Stimulated activated CD8-positive, alpha-beta memory T cell treated with anti-CD3 and anti-CD28 coated beads, Interleukin-2, amount 100 ng/mL, for 1 hour (primary cell): ENCODE data around the gene CEP55.

Experiments used
- DNase-seq, 2 donors: peaks; one replicate each; pipeline ENCODE4 v3.0.0-alpha.2; 2020; ENCODE audit warnings: low read depth in 2 of 2

CEP55 gene

DNA sequence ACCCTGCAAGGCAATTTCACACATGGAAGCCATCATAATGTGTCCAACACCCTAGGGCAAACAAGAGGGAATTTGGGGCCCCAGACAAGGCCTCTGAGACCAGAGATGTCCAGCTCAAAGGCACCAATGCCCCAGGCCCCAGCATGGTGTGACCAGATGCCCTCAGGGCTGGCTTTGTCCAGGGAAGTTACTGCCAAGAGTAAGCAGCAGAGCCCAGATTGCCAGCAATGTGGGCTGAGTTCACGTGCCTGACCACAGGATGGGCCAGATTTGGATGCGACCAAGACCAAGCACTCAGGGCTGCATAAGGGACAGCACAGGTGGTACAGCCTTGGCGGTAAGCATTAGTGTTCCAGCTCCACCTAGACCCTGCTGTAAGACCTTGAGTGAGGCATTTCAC is 27.0 kb upstream of the CEP55 start:
- no peak for DNase-seq

DNA sequence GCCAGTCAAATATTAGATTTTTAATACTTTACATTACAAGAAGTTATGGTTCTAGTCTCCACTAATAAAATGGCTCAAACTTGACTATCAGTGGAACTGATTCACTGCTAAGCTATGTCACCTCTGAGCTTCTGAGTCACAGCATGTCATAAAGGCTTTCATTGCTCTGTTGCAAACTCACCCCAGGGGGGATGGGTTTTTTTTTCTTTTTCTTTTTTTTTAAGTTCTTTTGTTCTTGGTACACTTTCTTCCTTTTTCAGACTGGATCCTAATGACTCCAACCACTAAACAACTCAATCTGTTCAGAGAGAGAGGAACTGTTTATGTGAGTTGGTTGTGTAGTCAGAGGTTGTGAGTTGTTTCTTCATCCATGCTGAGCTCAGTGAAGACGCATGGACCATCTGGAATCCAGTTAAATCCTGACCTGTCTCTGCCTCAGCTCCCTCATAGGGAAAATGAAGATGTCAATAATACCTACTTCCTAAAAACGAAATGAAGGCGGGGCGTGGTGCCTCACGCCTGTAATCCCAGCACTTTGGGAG is 25.2 kb upstream of the CEP55 start:
- DNase-seq: no peak

DNA sequence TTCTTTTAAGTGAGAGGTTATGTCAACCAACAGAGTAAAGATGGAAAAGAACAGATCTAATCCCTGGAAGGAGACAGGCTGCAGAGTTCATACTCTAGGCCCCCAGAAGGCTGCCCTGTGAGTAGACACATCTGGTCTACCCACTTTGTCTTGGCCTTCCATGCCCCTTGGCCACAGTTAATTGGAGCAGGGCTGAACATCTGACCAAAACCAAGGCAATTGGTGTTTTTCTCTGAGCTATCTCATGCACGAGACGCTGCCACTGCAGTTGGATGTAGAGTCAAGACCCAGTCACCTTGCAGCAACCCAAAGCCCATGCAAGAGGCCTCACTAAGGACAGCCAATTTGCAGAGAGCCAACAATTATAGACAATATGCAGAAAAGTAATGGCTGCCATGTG is 23.3 kb upstream of the CEP55 start:
- no peak for DNase-seq

DNA sequence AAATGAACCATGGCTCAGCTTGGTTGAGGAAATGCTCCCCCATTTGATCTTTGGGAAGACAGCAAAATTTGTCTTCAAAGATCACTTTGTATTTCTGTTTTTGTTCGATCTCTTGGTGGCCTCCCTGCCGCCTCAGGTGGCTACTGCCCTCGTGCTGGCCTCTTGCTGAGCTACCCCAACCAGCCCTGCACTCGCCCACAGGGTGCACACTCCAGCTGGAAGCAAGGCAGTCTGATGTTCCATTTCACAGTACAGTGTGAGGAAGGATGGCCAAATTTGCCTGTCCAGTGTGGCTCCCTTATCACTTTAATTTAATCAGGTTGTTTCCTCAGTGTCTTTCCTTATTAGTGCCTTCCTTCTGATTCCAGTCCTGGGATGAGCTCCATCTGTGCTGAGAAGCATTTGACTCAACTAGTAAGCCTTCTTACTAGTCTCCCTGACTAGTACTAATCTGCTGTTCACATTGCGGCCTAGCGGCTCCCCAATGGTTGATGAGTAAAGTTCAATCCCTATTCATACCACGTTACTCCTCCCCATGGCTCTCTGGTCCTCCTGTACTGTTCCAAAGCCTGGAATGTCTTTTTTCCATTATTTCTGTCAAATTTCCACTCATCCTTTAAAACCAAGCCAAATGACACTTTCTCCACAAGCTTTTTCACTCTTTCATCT is 22.5 kb upstream of the CEP55 start:
- DNase-seq: no peak

DNA sequence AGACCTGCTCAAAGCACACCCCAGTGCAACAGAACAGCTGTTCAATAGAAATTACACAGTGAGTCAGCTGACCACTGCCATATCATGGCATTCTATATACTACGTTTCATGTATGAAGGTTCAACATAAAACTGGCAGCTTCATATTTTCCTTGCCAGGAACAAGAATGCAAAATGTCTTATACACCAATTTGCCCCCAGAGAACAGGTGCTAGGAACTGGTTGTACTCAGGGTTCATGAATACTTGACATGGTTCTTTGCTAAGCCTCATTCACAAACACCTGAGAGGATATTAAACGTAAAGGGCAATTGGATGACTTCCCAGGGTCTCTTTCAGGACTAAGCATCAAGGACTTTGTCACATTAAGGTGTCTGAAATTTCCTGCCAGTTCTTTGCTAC is 21.2 kb upstream of the CEP55 start:
- DNase-seq: no peak

DNA sequence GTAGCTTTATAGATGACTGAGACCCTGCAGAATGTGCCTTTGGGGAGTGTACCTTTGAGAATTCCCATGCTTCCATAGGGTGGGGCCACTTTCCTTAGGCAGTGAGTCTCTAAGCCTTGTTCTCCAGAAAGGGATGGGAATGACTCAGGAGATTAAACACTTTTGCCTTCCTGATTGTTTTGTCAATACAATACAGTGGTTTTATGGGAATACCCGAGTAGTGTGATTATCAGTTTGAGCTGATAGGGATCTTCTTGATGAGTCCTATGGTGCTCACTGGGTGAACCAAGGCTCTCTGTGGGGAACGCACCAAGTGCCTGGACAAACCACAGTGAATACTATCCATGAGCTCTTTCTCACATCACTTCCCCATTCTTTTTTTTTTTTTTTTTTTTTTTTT is 20.5 kb upstream of the CEP55 start:
- DNase-seq: no peak

DNA sequence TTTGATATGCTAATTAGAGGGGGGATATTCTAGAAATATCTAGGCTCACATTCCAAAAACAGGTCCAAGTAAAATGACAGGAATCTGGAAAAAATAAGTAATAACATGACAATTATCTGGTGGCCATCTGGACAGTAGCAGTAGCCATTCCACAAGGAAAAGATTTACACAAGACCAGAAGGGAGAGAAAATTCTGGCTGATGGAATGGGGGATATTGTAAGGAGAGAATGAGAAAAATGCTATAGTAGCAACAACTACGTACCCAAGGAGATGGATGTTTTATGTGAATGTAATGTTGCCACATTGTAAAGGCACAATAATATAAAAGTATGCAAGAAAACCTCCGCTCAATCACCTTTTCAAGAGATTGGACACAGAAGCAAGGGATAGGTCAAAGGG is 19.7 kb upstream of the CEP55 start:
- no peak for DNase-seq

DNA sequence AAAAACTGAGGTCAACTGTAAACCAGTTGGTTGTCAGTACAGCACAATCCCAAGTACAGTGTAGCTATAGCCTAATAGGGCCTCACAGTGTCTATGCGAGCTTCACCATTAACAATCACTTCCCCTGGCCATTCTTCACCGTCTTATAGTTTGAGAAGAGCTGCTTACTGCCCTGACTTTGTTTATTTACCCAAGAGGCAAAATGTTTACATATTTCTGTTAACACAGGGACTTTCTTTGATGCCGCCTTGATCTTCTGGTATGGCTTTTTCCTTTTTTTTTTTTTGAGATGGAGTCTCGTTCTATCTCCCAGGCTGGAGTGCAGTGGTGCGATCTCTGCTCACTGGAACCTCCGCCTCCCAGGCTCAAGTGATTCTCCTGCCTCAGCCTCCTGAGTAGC is 17.5 kb upstream of the CEP55 start:
- DNase-seq: no peak

DNA sequence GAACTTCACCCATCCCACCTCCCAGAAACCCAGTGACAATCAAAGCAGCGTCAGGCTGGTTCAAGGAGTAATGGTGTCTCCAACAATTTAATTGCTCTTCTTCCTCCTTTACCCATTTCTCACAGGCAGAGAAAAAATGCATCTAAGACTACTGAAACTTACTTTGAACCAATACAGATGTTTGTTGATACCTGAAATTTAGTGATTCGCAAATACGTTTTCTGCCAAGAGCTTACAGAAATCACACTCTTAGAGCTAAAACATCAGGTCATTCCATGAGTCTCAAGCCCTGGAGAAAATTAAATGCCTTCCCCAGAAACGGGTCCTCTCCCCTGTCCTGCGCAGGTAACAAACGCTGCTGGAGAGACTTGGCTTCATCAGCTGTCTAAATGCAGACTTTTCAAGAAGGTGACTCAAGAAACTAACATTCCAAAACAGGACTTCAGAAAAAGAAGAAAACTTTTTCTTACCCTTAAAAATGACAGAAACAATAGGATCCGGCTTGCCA is 14.7 kb upstream of the CEP55 start:
- no peak for DNase-seq

DNA sequence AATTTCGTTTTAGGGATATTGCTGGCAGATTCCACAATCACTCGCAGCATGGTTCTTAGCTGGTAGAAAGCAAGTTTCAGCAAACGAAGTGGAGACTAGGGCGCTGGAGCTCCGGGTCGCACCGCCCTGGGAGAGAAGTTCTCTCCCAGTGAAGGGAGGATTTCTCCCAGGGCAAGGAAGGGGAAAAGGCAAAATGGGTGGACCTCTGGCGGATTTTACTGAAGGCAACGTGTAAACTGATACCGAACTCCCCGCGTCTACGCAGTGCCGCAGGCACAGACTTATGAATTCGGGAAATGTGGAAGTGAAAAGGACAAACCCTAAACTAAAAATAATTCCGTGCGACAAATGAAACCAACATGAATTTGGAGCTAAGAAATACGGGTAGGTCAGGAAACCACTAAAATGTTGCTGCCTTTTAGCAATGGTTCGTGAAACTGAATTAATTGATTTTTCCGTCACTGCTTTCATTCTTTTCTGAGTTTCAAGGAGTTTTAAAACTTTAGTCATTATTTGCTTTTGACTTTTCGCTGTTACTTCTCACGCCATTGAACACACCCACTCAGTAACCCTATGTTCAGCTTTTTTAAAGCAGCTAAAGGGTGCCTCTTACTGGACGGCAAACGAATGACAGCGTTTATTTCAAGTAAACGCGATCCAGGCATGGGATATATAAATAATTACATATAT is 14.1 kb upstream of the CEP55 start, which contains the start of gene MYOF:
Gene MYOF (minus strand): TSS at position 190 of the 690 bp plus-strand sequence. CDS start 140 bp downstream, at position 50.
- no peak for DNase-seq

DNA sequence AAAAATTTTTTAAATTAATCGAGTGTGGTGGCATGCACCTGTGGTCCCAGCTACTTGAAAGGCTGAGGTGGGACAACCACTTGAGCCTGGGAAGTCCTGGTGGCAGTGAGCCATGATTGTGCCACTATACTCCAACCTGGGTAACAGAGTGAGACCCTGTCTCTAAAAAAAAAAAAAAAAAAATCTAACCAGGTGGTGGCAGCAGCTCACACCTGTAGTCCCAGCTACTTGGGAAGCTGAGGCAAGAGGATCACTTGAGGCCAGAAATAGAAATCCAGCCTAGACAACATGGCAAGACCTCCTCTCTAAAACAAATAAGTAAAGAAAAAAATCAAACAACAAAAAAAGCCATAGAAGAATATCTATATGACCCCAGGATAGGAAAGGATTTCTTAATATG is 10.7 kb upstream of the CEP55 start:
- DNase-seq: no peak

DNA sequence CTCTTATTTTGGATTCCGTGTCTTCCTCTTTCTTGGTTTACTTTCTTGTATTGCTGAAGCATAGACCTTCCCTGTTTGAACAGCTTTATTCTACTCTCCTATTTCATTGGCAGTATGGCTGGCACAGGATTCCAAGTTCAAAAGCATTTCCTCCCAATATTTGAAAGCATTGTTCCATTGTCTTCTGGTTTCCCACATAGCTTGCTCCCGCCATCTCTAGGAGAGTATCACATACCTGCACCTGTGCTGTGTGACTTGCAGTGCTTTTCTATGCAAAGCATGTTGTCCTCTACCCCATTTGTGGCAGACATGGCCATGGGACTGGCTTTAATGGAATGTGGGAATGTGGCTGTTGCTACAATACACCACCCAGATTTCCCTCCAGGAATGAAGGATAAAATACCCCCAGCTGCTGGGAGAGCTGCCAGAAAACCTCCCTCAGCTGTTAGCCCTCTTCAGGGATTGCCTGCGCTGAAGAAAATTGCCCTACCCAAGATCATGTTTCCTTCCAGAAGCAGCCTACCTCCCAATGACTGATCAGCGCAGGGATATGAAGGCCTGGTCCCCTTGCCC is 7.4 kb upstream of the CEP55 start:
- no peak for DNase-seq

DNA sequence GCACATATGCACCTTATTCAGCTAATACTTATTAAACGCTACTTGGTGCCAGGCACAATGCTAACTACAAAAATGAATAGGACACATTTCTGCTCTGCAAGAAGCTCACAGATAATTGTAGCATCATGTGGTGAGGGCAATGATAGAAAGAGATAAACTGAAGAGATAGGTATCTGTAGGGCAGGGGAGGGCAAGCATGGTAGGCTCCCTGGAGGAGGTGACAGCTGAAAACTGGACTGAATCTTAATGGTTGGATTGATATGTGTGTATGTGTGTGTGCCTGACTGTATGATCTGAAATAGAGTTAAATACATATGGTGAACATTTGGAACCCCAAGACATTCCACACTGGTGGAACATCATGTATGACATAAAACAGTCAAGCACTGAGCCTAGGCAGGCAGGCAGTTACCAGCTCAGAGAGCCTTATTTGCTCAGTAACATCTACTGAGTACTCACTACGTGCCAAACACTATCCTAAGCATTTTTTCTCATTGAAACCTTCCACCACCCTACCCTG is 4.8 kb upstream of the CEP55 start:
- DNase-seq: no peak

DNA sequence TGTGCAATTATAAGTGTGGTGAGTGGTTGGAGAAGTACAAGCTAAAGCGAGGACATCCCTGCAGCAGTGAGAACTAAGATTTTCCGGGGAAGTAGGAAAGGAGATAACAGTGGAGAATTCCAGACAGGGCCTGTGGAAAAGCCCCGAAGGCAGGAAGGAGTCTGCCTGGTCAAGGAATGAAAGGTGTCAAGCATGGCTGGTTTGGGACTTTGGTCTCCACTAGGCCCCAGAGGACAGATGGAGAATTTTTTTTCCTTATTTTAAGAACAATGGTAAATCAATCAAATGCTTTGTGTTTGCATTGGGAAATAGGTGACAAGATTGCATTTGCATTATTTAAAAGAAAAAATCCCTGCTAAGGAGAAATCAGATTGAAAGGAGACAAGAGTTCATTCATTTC is 3.2 kb upstream of the CEP55 start:
- DNase-seq: no peak

DNA sequence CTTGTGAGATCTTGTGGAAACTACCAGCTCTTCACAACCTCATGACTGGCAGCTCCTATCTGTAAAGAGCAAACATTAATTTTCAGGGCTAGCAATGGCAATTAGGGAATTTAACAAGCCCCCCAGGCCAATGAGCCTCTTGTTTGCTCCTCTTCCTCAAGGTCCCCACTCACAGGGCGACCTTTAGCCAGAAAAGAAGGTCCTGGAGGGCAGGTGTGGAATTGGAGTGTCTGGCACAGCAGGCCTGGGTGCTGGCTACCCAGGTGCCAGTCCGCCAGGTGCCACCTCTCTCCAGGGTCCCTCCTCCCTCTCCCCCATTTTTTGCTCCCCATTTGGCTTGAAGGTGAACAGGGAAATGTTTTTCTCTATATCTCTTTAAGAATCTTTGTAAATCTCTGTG is 1.9 kb upstream of the CEP55 start:
- DNase-seq: no peak

DNA sequence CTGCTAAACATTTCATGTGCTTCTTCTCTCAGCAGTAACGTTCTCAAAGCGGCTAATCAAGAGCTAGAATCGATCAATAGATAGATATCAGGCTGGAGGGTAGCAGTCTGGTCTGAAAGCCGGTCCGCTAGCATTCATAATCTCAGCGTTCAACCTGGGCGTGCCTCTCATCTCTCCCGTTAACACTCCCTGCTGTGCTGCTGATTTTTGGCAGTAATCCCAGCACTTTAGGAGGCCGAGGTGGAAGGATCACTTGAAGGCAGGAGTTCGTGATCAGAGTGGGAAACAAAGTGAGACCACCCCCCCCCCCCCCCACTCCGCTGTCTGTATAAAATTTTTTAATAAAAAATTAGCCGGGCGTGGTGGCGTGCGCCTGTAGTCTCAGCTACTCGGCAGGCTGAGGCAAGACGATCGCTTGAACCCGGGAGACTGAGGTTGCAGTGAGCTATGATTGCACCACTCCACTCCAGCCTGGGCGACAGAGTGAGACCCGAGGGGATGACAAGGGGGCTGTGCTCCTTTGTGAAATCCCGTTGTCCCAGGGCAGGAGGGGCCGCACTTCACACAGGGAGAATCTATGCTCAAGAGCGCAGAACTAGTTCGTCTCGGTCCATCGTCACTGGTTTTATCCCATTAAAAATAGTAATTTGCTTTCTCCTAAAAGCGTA is 624 bp upstream of the CEP55 start:
- DNase-seq: no peak

DNA sequence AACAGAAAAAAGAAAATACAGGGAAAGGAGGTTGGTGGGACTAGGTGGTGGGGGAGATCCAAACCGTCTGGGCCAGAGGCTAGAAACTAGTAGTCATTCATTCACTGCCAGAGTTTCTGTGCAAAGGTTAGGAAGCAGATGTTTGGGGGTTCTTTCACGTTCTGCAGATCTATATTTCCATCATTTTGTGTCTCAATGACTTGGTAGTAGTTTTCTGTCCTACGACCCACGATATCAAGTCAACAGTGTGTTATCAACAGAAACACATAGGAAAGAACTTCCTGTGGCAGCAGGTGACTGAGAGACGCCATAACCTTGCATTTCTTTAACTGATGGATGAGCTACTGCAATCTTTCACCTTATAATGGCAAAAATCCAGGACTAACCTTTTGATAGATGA is 1.8 kb downstream of the CEP55 start:
- no peak for DNase-seq

DNA sequence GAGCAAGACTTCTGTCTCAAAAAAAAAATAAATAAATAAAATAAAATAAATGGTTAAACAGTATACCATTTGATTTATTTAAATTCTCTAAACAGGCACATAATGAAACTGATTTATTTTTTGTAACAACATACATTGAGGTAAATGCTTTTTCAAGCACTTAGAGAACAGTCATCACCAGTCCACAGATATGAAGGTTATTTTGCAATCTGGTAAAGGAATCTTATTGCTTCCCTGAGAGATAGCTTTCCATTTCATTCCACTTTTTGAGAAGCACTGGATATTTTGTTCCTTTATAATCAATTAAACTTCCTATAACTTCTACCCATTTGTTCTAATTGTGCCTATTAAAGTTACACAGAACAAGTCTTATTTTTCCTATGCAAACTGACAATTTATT is 5.2 kb downstream of the CEP55 start:
- DNase-seq: no peak

DNA sequence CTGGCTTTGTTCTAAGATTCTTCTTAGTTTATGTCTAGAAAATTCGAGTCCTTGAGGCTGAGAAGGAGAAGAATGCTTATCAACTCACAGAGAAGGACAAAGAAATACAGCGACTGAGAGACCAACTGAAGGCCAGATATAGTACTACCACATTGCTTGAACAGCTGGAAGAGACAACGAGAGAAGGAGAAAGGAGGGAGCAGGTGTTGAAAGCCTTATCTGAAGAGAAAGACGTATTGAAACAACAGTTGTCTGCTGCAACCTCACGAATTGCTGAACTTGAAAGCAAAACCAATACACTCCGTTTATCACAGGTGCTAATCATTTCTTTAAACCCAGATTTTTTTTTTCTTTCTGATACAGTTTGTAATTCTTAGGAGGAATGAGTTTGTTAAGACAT is 6.7 kb downstream of the CEP55 start:
- DNase-seq: no peak

DNA sequence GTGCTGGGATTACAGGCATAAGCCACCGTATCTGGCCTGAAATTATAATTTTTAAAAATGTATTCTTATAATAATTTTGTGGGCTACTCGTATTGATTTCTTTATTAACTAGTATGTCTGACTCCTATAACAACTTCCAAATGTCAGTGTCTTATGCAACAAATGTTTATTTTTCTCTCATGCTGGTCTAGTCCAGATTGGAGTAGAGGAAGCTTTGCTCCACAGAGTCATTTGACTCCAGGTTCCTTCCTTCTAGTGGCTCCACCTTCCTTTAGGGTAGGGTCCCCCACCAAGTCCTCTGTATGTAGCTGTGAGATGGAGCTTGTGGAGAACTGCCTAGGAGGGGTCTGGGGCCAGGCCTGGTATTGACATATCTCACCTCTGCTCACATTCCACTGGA is 8.7 kb downstream of the CEP55 start:
- DNase-seq: no peak

DNA sequence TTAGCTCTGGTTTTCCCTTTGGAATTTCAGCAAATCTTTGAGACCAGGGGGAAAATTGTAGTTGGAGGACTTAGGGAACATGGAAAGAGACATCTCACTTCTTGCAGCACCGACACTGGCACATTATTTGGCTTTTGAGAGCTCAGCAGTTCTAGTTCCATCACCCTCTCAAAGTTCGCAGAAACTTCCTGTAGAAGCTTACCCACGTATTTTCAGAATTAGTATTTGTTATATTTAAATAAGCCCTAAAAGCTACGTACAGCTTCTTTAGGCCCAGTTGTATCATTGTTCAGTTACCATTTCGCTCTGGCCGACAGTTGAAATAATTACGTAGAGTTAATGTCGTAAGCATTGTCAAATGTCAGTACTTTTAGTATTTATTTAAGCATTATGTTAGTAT is 13.4 kb downstream of the CEP55 start:
- no peak for DNase-seq

DNA sequence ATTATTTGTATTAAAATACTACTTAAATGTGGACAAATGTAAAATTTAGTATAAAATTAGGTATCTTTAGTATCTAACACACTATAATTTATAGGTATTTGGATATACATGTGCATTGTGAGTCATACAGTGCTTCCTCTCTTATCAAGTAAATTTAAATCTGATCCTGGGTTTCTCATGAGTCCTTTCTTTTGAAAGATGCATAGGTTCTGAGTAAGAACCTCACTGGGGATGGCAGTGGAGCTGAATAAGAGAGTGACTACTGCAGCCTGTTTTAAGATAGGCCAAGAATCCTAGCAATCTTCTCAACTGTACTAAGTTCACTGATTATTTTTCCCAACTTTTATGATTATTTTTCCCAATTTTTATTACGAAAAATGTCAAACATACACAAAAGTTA is 16.2 kb downstream of the CEP55 start:
- DNase-seq: no peak
